Measurements from ENCODE around the gene ITPKB. TPM values are rescaled to one million over a fixed set of nuclear protein-coding genes. Genes with fewer than 3 reads are reported as not detected.

ITPKB gene
- total and polyA plus RNA-seq, 2 of the 13 experiments (the other 11 are each of a cell fraction or from before 2014, with no cell fraction given), result not detected

DNA sequence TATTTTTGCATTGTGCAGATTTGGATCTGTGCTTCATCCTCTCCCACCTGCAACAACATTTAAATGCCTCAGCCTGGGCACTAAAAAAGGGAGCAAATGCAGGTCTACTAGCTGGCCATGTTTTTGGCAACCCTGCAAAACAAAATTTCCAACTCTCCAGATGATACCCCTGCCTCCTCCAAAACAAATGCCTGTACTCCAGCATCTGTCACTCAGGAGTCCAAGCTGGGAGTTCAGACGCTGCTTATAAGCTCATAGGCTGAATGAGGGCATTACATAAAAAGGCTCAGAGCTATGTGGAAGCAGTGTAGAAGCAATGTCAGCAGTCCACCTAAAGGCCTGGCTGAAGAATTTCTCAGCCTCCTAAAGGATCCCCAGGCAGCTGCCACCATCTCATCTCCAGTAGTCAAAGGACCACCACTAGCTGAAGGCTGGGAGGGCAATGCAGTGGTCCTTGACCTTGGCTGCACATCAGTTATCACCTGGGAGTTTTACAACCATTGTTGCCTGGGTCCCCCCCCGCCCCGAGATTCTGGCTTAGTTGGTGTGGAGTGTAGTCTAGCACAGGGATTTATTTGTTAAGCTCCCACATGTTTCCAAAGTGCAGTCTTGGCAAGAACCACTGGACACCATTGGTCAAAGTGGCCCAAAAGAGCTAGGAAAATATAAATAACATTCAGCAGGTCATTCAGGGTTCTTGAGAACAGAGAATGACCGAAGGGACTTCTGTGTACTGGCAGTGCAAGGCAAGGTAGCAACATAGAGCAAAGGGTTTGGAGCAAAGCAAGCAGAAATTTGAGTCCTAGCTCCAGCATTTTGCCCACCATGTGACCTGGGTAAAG is 57.2 kb downstream of the ITPKB start (continued):
- TF ChIP-seq ZNF337 (CRISPR knock-in tag; IDR thresholded peaks at IDR 0.05; ENCODE audit: borderline replicate concordance, low read depth) (no peak), RFXANK (CRISPR knock-in tag; IDR thresholded peaks at IDR 0.05) (no peak), SSRP1 (CRISPR knock-in tag; IDR thresholded peaks at IDR 0.05) (no peak), PAF1 (CRISPR knock-in tag; IDR thresholded peaks at IDR 0.05) (no peak), ZNF326 (CRISPR knock-in tag; IDR thresholded peaks at IDR 0.05; ENCODE audit: borderline replicate concordance) (no peak), XBP1 (CRISPR knock-in tag; IDR thresholded peaks at IDR 0.05) (no peak), TBP (CRISPR knock-in tag; IDR thresholded peaks at IDR 0.05) (no peak), ZNF773 (CRISPR knock-in tag; IDR thresholded peaks at IDR 0.05; ENCODE audit: borderline replicate concordance) (no peak)
- TF ChIP-seq, protein P1, sequence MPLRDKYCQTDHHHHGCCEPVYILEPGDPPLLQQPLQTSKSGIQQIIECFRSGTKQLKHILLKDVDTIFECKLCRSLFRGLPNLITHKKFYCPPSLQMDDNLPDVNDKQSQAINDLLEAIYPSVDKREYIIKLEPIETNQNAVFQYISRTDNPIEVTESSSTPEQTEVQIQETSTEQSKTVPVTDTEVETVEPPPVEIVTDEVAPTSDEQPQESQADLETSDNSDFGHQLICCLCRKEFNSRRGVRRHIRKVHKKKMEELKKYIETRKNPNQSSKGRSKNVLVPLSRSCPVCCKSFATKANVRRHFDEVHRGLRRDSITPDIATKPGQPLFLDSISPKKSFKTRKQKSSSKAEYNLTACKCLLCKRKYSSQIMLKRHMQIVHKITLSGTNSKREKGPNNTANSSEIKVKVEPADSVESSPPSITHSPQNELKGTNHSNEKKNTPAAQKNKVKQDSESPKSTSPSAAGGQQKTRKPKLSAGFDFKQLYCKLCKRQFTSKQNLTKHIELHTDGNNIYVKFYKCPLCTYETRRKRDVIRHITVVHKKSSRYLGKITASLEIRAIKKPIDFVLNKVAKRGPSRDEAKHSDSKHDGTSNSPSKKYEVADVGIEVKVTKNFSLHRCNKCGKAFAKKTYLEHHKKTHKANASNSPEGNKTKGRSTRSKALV (CRISPR knock-in tag; IDR thresholded peaks at IDR 0.05), result no peak
- TF ChIP-seq, protein P2, sequence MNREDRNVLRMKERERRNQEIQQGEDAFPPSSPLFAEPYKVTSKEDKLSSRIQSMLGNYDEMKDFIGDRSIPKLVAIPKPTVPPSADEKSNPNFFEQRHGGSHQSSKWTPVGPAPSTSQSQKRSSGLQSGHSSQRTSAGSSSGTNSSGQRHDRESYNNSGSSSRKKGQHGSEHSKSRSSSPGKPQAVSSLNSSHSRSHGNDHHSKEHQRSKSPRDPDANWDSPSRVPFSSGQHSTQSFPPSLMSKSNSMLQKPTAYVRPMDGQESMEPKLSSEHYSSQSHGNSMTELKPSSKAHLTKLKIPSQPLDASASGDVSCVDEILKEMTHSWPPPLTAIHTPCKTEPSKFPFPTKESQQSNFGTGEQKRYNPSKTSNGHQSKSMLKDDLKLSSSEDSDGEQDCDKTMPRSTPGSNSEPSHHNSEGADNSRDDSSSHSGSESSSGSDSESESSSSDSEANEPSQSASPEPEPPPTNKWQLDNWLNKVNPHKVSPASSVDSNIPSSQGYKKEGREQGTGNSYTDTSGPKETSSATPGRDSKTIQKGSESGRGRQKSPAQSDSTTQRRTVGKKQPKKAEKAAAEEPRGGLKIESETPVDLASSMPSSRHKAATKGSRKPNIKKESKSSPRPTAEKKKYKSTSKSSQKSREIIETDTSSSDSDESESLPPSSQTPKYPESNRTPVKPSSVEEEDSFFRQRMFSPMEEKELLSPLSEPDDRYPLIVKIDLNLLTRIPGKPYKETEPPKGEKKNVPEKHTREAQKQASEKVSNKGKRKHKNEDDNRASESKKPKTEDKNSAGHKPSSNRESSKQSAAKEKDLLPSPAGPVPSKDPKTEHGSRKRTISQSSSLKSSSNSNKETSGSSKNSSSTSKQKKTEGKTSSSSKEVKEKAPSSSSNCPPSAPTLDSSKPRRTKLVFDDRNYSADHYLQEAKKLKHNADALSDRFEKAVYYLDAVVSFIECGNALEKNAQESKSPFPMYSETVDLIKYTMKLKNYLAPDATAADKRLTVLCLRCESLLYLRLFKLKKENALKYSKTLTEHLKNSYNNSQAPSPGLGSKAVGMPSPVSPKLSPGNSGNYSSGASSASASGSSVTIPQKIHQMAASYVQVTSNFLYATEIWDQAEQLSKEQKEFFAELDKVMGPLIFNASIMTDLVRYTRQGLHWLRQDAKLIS (CRISPR knock-in tag; IDR thresholded peaks at IDR 0.05), result no peak
